Embryonic facial prominence (tissue), 1 donor: ENCODE measurements around the gene SMIM24.
"Not testable (repeated sequence)": the region's sequence is repeated elsewhere in the genome, so short reads cannot be mapped to it uniquely, and the experiment has no call there.

Experiments used
- DNase-seq: peaks from one replicate; pipeline ENCODE4 v3.0.0-alpha.2; 2016; ENCODE audit errors: extremely low spot score

SMIM24 gene

GRCh38 chr19:3433805-3434540, 46.4 kb downstream of the SMIM24 start:
- DNase-seq = no peak

- no peak for DNase-seq
These were observed 47.0 kb downstream of the SMIM24 start for GRCh38 chr19:3433313-3433712.

- no peak for DNase-seq
These were observed 48.4 kb downstream of the SMIM24 start for GRCh38 chr19:3431760-3432397.

GRCh38 chr19:3430366-3430680, 50.0 kb downstream of the SMIM24 start:
- DNase-seq = not testable (repeated sequence)

GRCh38 chr19:3426433-3426832, 53.9 kb downstream of the SMIM24 start:
- DNase-seq = no peak
